Activated CD4-positive, alpha-beta T cell treated with anti-CD3 and anti-CD28 coated beads for 48 hours (primary cell): Measurements from ENCODE around the gene EMSY.

Experiments
- DNase-seq: peaks from one replicate; pipeline ENCODE4 v3.0.0-alpha.2; 2020

Gene EMSY

GRCh38 chr11:76597533-76598425, 153.0 kb downstream of the EMSY start:
- no peak for DNase-seq

- peak; percentile 31 for DNase-seq
Observed at GRCh38 chr11:76598426-76598839, 153.6 kb downstream of the EMSY start.

- DNase-seq: no peak
Observed at GRCh38 chr11:76599041-76600013, 154.5 kb downstream of the EMSY start.

- DNase-seq: no peak
Observed at GRCh38 chr11:76600124-76600655, 155.4 kb downstream of the EMSY start.

GRCh38 chr11:76601272-76601671, 156.5 kb downstream of the EMSY start:
- no peak for DNase-seq

GRCh38 chr11:76601724-76602123, 156.9 kb downstream of the EMSY start:
- DNase-seq: no peak

- no peak for DNase-seq
Observed at GRCh38 chr11:76602431-76602861, 157.6 kb downstream of the EMSY start.
